LNCAP (cell line): ENCODE data around the gene DDC.

Experiments used
- TF ChIP-seq, protein P1 (sequence below): fragments of 450-650 bp; IDR thresholded peaks from 2 replicates; pipeline ENCODE4 v1.5.1; 2017; ENCODE audit warnings: mild to moderate bottlenecking

DDC gene

GRCh38 chr7:50508471-50508943 lies 56.7 kb downstream of the DDC start:
- TF ChIP-seq, protein P1, sequence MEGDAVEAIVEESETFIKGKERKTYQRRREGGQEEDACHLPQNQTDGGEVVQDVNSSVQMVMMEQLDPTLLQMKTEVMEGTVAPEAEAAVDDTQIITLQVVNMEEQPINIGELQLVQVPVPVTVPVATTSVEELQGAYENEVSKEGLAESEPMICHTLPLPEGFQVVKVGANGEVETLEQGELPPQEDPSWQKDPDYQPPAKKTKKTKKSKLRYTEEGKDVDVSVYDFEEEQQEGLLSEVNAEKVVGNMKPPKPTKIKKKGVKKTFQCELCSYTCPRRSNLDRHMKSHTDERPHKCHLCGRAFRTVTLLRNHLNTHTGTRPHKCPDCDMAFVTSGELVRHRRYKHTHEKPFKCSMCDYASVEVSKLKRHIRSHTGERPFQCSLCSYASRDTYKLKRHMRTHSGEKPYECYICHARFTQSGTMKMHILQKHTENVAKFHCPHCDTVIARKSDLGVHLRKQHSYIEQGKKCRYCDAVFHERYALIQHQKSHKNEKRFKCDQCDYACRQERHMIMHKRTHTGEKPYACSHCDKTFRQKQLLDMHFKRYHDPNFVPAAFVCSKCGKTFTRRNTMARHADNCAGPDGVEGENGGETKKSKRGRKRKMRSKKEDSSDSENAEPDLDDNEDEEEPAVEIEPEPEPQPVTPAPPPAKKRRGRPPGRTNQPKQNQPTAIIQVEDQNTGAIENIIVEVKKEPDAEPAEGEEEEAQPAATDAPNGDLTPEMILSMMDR = no peak

- TF ChIP-seq, protein P1 = no peak
These were observed 57.2 kb downstream of the DDC start for GRCh38 chr7:50507898-50508470.

DNA sequence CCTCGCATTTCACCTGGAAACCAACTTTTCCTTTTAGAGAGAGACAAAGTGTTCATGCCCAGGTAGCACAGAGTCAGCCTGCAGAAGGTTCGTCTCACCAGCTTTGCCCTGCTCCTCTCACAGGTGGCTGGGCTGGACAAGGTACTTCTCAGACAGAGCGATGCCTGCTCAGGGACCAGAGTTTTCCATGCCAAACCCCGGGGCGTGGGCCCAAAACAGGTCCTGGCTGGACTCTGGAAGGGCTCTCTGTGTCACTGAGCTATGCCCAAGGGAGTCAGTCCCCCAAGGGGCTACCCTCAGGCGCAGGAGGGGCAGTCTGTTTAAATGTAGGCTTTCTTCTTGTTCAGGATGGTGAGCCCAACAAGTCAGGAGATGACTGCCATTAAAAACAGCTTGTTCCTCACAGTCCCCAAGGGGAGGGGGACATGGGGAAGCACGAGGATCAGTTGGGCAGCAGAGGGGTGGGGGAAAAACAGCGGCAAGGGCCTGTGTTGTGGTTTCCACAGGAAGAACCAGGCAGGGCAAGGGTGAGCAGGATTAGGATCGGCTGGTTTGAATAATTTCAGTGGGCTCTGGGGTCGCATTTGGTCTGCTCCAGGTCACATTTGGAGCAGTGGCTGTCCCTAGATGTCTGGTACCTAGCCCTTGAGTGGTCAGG lies 59.5 kb downstream of the DDC start:
- TF ChIP-seq, protein P1 = no peak

GRCh38 chr7:50504646-50505546 lies 60.3 kb downstream of the DDC start:
- TF ChIP-seq, protein P1 = no peak

DNA sequence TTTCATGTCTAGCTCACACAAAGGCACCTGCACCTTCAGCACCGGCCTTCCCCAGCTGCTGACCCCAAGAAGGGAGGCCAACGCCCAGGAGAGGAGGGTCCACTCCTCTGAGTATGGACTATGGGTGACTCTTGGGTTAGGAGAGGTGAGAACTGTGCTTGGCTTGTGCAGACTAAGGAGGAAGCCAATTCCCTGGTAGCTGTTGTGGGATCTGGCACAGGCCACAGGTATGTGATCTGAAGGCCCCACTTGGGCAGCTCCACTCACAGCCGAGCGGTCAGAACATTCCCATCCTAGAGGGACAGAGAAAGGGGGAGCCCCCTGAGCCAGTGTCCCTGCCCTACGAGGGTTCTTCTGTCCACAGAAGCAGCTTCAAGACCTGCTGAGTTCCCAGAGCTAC lies 62.3 kb downstream of the DDC start:
- TF ChIP-seq, protein P1 = no peak

DNA sequence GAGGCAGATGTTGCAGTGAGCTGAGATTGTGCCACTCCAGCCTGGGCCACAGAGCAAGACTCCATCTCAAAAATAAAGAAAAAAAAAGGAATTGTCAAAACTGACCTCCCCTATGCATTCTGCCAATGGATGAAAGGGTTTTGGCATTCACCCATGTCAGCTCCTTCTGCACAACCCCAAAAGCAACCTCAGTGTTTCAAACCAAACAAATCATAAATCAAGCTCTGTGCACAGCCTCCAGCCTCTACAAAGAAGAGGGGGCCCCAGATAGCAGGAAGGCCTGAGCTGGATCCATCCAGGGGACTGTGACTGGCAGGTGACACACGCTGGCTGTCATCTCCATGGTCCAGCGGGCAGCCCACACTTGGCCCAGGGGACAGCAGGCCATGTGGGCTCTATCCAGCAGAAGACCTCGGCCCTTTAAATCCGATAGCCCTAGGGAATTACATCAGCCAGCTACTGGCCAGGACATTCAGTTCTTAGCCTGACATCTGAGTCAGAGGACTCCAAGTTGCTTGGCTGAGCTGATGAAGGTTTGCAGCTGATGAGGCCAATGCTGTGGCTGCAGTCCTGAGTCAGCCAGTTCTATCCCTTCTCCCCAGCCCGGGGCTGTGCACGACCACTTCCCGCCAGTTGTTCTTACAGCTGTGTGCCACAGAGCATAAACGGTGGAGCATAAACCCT lies 63.1 kb downstream of the DDC start:
- TF ChIP-seq, protein P1 = no peak

DNA sequence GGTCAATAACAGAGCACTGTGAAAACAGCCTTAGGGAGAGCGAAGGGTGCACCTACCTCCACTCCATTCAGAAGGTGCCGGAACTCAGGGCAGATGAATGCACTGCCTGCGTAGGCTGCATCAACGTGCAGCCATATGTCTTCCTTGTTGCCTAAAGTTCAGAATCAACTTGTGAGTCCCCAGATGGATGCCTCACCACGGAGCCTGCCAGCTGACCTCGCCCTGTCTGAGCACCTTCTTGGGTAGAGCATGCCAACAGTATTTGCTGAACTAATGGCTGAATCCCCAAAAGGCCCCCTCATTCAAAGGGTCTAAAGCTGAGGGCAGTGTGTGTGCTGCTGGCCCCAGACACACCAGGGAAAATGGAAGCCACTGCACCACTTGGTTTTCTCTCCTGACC lies 66.1 kb downstream of the DDC start:
- TF ChIP-seq, protein P1 = no peak
